GM18858 (cell line): ENCODE data around the gene PSME2.

Source experiments
- ATAC-seq: cut with Tn5 transposase; IDR thresholded peaks from one replicate; pipeline ENCODE4 v1.9.1; 2021; ENCODE audit not compliant: unreplicated experiment

Gene PSME2, protein sequence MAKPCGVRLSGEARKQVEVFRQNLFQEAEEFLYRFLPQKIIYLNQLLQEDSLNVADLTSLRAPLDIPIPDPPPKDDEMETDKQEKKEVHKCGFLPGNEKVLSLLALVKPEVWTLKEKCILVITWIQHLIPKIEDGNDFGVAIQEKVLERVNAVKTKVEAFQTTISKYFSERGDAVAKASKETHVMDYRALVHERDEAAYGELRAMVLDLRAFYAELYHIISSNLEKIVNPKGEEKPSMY

GRCh38 chr14:24146453-24146977, at the start of gene PSME2:
TSS of gene PSME2 (minus strand) at chr14:24146610. CDS start at chr14:24146581, 29 bp downstream.
- peak; percentile 53 for ATAC-seq

GRCh38 chr14:24195186-24196070, 49.0 kb upstream of the PSME2 start, which contains the start of gene TM9SF1:
TSS of gene TM9SF1 (minus strand) at chr14:24195441. CDS start at chr14:24195019, 422 bp downstream.
- ATAC-seq, result peak; percentile 65

- ATAC-seq, result no peak
Observed at GRCh38 chr14:24194873-24195185, 48.4 kb upstream of the PSME2 start.

DNA sequence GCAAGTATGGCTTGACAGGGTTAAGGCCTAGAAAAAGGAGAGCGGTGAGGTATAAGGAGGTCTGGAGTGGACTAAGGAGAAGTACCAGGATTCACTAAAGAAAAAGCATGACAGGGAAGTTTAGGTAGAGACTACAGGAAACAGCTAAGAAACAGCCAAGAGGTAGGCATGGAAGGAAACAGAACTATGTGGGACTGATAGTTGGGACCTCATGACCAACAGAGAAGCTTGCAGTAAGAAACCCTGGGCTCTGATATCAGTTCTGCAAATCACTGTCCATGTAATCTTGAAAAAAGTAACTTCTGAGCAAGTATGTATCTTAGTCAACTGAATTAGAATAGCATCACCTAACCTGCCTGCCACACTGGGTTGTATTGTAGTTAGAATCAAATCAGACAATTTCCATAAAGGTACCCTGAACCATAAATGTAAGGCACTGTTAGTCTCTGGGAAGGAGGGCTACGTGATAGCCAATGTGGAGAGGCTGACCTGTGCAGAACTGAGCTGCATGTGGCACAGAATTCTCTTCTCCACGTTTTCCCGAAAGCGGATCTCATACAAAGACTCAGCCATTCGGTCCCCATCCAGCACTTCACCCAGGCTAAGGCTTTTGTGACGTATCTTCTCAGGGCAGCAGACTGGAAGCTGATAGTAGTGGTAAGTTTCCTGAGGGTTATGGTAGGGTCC, 47.9 kb upstream of the PSME2 start:
- no peak for ATAC-seq

DNA sequence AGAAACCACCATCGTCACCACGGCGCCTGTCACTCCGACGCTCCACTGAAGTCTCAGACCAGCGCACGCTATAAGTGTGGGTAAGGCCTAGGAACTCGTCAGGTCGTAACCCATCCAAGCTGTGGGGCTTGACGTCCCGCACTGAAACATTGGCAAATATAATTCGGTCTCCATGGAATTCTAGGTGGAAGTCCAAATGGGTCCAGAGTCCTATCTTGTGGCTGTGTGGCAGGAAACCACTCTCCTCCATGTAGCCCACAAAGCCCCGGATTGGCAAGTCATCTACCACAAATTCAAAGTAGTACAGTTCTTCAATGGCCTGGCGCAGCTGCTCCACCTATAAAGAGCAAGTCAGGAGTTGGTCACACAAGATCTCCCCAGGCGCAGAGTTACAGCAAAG, 46.5 kb upstream of the PSME2 start:
- ATAC-seq, result no peak

DNA sequence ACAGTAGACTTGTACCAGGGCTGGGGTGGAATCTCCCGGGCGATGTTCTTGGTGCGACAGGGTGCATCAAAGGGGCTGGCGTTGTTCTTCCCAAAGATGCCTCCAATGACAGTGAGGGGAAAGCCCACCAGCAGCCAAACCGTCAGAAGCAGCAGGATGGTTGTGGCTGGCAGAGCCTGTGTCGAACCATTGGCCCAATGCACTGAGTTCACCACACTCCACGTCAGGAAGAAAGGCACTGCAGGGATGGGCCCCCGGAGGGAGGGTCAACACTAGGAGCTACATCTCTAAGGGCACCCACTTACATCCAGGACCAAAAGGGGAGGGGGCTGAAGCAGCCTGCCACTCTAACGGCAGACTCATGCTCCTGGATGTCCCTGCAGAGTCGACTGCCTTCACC, 44.0 kb upstream of the PSME2 start:
- ATAC-seq, result no peak

DNA sequence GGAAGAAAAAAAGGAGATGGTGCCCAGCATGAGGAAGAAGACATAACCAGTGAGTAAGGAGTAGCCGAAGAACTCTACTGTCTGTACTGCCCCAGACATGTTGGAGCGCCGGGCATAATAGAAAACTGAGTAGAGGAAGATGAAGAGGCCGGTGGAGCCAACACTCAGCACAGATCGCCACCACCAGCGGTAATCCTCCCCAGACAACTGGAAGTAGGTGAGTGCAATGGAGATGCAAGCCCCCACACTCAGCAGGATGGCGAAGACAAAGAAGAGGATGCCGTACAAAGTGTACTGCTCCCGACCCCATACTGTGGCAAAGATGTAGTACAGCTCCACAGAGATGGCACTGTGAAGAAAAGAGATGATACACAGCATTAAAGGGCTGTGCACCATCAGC, 43.0 kb upstream of the PSME2 start:
- ATAC-seq, result no peak

GRCh38 chr14:24189059-24189375, 42.6 kb upstream of the PSME2 start:
- ATAC-seq, result no peak

GRCh38 chr14:24188251-24189058, 42.0 kb upstream of the PSME2 start, which contains the start of gene IPO4:
TSS of gene IPO4 (minus strand) at chr14:24188816. CDS start at chr14:24188787, 29 bp downstream.
- ATAC-seq, result peak; percentile 88

- no peak for ATAC-seq
Observed at GRCh38 chr14:24187539-24187915, 41.1 kb upstream of the PSME2 start.

- no peak for ATAC-seq
Observed at GRCh38 chr14:24186831-24187538, 40.6 kb upstream of the PSME2 start.

DNA sequence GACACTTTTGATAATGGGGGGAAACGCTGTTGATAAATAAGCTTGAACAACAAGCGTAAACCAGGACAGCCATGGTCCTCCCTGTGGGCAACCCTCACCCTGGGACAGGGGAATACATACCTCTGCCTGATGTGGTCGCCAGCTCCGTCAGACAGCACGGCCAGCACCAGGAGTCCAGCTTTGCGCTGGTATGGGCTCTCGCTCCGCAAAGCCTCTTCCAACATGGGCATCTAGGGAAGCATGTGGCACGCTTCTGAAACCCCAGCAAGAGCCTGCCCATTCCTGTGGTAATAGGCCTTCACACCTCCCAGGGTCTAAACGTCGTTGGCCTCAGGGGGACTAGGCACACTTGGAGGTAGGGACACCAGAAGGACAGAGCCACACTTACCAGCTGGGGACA, 39.3 kb upstream of the PSME2 start:
- no peak for ATAC-seq

DNA sequence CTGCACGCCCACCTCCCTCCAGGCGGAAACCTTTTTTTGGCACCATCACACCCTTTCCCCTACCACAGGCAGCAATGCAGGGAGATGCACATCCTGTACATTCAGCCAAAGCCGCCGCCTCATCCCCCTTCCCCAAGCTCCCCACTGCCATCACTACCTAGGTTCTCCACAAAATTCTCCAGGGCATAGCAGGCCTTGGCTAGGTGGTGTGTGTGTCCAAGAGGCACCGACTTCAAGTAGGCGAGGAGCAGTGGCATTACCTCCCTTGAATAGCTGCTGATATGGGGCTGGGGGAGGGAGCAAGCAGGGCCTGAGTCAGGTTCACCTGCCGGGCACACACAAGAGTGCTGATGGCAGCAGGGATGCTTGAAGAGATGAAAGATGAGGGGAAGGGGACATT, 38.6 kb upstream of the PSME2 start:
- no peak for ATAC-seq

GRCh38 chr14:24184104-24184970, 37.9 kb upstream of the PSME2 start:
- ATAC-seq, result no peak

- no peak for ATAC-seq
Observed at GRCh38 chr14:24183014-24183481, 36.6 kb upstream of the PSME2 start.

DNA sequence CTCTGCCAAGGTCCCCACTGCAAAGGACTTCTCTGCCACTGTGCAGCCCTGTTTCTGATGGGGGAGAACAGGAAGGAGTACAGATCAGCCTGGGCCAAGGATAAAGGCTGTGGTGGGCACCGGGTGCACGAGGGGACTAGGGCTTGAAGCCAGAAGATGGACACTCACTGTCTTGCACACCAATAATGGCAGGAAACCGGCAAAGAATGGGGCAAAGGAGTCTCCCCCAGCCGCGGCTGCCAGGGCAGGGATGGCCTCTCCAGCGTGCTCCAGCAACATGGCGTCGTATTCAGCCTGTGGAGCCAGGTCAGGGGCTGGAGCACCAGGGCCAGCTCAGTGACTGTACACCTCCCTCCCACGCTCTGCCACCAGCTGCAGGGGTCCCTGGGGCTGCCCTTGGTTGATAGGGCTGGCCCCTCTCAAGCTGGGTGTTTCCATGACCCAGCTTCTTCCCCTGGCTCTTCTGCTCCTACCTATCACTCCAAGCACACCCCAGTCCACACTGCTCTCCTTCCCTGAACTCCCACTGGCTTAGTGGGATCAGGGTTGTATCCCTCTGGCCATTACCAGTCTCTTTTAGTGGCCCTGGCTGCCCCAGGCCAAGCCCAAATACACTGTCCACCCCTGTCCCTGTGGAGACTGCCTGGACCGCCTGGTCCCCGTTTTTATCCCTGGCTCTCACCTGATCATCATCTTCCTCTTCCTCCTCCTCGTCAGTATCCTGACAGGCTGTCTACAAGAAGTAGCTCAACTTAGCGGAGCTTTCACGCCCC, 35.9 kb upstream of the PSME2 start:
- no peak for ATAC-seq

GRCh38 chr14:24181371-24182077, 35.1 kb upstream of the PSME2 start:
- no peak for ATAC-seq
